Dedifferentiated amniotic fluid mesenchymal stem cell (primary cell): ENCODE measurements around the gene COL1A2.

Source experiments
- DNase-seq: peaks from one replicate; pipeline ENCODE4 v3.0.0-alpha.2; 2016; ENCODE audit errors: extremely low spot score

The COL1A2 gene

DNA sequence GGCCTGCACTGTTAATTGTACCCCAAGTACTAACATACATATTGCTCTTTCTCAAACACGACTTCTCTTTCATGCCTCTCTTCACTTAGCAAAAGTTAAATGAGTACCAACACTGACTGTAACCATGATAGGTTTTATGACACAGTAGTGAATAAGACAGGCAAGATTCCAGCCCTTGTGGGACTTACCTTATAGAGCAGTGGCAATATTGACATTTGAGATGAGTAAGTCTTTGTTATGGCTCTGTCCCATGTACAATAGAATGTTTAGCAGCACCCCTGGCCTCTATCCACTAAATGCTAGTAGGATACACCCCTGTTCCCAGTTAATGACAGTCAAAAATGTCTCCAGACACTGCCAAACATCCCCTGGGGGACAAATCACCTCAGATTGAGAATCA, 11.9 kb upstream of the COL1A2 start:
- no peak for DNase-seq

DNA sequence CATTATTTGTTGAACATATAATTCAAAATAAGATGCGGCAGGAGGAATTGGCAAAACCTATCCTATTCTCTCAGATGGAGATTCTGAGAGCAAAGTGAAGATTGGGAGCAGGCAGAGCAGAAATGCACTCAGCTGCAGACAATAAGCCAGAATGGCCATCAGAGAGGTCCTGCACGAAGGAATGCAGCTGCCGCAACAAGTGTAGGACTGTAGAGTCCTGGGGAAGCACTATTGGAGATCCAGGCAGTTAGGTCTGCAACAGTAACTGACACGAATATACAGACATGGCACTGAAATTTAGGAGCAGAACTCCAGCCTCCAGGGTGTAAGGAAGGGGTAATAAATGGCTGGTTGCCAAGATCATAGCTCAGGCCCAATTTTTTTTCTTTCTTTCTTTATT, 10.4 kb upstream of the COL1A2 start:
- no peak for DNase-seq

DNA sequence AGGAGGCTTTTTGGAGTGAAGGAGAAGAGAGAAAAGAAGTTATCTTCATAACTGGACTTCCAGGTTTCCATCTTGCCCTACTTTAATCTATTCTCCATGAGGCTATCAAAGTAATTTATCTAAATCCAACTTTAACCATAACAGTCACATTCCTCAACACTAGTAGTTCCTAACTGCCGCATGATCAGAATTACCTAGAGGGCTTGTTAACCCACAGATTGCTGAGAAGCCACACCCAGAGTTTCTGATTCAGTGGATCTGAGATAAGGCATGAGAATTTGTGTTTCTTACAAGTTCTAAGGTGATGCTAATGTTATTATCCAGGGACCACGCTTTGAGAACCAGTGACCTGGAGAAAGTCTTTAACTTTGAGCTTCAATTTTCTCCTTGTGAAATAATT, 8.3 kb upstream of the COL1A2 start:
- no peak for DNase-seq

DNA sequence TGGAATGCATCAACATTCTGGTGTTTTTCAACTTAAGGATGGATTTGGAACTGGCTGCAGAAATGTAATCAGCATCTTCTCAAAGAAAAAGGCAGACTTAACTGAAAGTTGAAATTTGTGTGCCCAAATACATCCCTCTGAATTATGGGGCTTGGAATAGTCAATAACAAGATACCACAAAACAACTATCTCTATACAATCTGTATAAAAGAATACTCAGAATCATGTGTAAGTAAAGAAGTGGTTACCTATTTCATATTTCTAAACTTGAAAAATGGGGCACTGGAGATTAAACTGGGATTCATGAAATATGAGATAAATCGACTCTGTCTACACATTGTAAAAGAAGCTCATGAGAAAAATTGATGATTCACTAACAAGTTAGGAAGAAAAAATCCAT, 6.2 kb upstream of the COL1A2 start:
- DNase-seq, result no peak

DNA sequence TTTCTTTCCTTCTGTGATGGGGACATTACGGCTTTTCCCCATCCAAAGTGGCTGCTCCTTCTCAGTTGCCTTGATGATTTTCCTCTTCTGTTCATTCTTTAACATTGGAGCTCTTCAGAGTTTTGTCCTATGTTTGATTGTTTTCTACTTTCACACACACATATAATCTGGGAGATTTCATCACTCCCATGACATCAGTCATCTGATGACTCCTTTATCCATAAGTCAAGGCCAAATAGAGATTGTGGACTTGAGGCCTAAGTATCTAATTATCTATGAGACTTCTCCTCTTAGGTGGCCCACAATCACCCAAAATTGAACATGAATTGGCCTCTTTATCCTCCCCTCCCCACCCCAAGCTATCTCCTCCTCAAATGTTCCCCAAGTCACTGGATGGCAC, 5.3 kb upstream of the COL1A2 start:
- DNase-seq, result no peak

DNA sequence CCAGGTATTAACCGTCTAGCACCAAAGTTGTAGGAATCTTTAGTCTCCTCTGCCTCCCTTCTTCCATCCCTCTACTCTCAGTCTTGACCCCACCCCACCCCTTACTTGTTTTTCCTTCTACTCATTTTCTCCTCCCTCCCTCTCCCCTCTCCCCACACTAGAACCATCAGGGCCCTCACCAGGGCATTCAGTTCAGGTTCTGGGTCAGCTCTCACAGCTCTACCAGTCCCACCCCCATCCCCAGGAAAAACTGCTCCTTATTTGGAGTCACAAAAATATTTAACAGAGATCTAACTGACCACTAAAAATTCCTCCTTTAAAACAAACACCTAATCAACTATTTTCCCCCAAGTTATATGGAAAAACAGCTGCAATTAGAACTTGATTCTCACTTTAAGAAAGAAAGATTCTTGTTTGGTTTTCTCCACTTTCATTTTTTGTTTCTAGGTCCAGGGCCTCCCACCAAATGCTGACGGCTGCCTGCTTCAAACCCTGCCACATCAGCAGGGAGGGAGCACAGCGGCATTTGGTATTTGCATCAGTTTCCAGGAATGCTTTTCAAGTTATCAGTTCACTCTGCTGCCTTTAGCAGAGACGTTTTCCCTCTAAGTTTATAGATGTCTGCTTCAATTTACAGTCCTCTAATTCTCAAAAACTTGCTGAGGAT, 2.8 kb upstream of the COL1A2 start:
- peak; percentile 89 for DNase-seq

DNA sequence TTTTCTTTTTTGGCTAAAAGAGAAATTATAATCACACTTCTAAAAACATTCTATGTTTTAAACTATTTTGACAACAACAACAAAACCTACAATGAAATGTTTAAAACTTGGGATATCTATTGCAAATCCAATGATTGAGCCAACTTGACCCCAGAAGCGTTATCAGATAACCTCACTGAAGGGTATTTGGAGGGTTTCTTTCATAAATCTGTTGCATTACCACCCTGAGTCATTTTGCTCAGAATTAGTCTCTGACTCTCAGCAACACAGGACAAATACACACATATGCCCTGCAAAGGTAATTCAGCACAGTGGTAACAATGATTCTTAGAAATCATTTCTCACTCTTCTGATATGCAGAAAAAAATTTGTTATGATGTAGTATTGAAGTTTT, 2.3 kb upstream of the COL1A2 start:
- no peak for DNase-seq

DNA sequence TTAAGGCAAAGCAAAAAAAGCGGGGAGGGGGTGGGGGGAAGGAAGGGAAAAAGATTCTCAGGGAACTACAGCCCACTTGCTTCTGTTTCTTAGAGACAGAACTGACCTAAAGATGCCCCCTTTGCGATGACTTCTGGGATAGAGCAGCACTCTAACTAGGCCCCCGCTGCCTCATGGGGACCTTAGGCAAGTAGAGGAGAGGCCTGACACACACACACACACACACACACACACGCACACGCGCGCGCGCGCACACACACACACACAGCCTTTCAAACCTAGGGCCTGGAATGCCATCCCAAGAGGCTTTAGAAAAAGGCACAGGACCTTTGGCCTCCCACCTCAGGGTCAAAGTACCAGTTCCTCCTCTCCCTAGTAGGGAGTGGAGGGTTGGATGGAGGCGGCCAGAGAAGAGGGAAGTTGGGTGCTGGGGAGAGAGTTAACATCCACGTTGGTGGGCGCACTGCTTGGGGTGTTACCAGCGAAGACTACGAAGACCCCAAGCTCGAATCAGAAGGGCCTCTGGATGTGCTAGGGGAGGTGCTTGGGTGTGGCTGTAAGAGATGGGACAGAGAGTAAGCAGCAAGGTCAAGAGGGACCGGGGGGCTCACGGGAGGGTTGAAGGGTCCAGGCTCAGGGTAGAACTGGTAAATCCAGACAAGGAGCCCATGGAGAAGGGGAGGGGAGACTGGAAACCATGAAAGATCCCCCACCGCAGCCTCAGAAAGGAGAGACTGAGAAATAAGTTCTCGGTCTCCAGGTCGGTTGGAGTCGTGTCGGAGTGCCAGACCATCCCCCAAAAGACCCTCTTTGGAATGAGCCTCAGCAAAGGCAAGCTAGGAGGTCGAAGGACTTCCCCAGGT, 1.2 kb upstream of the COL1A2 start:
- DNase-seq, result no peak

DNA sequence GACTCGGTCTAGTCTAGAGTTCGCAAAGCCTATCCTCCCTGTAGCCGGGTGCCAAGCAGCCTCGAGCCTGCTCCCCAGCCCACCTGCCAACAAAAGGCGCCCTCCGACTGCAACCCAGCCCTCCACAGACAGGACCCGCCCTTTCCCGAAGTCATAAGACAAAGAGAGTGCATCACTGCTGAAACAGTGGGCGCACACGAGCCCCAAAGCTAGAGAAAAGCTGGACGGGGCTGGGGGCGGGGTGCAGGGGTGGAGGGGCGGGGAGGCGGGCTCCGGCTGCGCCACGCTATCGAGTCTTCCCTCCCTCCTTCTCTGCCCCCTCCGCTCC, 622 bp upstream of the COL1A2 start:
- no peak for DNase-seq

DNA sequence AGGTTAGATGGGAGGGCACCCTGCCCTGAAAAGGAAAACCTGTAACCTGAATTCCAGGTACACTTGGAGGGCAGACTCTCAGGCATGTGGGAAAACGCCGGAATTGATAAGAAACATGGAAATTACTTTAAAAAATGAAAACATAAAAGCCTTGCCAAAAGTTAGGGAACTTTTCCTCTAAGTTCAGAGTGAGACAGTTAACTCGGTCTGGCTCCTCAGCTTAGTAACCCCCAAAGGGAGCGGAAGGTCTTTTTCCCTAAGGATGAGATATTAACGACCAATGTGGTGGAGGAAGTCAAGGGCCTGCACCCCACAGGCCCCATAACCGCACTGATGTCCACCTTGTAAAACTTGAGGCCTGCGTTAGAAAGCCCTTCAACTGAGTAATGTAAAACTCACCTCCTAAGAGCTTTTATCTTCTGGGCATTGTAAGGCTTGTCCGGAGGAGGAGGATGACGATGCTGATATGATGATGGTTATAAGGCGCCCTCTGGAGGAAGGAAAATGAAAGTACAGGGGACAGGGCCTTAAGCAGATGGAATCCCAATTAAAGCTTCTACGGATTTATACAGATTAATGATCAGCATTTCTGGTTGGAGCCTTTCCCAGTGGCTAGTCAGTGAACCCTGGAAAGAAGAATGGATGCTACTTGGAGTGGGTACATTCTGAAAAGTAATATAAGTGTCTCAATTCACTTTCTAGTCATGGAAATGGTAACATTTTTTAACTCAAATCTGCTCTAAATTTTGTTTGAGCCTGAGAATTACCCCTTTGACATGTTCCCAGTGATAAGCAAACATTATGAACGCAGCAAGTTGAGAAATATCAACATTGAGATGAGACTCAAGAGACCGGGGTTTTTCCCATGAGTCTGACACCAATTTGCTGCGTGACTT, 694 bp downstream of the COL1A2 start:
- peak; percentile 81 for DNase-seq

DNA sequence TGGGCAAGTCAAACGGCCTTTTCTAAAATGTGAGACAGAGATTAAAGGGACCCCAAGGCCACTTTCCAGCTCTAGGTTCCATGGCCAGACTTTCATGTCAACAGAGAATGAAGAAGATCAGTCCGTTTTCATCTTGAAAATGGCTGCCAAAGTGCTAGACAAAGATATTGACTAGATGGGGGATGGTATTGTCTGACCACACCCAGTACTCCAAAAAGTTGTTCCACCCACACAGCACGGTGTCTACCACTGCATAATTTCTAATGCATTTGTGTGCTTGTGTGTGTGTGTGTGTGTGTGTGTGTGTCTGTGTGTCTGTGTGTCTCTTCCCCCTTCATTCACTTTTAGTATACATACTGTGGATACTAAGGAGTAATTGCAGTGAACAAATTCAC, 1.3 kb downstream of the COL1A2 start:
- peak; percentile 27 for DNase-seq

DNA sequence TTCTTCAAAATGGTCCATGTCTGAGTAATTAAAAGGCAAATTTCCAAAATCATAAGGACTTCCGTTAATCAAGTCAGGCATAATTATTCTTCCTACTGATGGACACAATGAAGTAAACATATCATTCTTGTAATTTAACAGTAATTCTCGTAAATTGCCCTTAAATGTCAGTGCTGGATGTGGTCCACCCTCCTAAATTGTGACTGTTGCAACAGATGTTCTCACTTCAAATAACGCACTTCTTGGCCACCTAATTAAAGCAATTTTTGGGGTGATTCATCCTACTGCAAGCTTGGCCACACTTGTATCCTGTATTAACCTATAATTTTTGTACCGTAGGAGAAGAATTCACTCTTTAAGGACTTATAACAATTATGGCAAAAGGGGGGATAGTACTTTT, 1.9 kb downstream of the COL1A2 start:
- peak; percentile 15 for DNase-seq

DNA sequence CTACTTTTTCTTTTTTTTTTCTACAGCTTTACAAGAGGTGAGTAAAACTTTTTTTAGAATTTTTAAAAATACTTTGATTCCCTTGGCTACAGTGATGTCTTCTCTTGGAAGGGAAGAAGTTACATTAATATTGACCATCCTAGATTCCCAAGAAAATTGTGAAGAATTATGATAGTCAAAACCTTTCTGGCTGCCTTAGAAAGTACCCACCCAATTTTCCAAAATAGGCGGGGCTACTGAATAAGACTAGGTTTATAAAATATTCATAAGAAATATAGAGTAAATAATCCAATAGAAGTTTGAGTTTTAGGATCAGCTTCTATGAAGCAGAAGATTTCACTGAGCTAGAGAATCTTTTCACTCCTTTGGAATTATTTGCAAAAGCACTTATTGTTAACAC, 3.0 kb downstream of the COL1A2 start:
- peak; percentile 31 for DNase-seq

DNA sequence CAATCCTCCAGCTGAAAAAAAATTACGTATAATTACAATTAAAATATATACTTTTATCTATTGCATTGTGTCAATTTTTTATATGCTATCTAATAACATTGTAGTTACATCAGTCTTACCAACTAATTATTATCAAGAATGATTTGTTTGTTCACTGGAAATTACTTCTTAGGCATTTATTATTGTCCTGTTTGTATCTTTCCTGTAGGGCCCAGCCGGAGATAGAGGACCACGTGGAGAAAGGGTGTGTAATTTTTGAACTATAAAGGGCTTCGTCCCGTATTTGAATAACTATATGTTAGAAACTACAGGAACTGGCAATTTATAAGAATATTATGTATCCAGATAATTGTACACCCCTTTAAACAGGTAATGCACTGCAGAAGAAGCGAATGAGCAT, 4.1 kb downstream of the COL1A2 start:
- peak; percentile 14 for DNase-seq

DNA sequence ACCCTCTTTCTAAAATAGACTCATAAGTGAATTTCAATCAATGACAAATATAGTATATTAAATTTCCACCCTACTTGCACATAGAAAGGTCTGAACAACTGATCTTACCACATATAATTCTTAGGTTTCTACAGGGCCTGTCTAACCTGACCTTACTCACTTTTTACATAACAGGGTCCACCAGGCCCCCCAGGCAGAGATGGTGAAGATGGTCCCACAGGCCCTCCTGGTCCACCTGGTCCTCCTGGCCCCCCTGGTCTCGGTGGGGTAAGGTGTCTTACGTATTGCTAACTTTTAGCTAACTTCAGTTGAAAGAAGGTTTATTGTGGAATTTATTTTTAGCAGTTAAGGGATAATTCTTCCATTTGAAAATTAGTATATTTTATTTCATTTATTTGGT, 5.3 kb downstream of the COL1A2 start:
- DNase-seq, result peak; percentile 18

DNA sequence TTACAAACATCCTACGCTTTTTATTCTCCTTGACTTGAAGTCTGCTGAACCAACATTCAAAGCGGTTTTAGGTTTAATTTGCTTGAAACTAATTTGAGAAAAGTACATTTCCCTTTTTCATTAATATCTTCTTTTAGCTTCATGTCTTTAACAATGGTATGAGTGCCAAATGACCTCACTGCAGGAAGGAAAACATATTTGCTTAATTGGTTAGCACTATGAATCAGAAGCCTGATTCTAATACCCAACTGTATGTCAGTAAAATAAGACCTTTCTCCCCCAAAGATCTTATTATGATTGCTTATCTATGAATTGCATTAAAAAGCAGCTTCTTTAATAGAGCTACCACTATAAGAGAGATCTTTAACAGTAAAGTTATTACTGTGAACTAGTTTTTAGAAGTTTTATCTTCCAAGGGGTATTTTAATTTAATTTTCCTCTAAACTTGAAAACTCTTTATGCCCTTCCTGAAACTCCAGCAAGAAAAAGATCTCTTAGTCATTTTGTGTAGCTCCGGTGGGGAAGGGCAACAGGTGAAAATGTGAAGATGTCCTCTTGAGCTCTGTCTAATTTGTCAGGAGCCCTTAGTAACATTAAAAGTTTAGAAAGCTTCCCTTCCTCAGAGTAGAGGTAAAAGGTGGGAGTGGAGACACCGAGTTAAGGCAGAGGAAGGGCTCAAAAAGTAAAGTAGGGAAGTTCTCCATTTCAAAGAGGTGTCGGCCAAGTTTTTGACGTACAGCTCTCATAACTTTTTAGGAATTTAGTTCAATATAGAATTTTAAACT, 6.1 kb downstream of the COL1A2 start:
- DNase-seq, result peak; percentile 16

DNA sequence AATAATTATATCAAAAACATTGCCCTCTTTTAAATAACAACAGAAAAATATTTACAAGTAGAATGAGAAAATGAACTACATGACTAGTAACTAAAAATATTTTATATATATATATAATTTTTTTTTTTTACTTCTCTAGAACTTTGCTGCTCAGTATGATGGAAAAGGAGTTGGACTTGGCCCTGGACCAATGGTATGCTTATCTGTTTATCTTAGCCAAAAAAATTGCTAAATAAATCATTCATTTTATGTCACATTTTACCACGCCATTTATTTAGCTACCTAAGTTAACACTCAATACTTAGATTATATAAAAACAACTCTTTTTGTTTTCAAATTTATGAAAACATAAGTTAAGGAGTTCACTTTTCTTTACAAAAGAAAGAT, 6.7 kb downstream of the COL1A2 start:
- DNase-seq, result peak; percentile 14

DNA sequence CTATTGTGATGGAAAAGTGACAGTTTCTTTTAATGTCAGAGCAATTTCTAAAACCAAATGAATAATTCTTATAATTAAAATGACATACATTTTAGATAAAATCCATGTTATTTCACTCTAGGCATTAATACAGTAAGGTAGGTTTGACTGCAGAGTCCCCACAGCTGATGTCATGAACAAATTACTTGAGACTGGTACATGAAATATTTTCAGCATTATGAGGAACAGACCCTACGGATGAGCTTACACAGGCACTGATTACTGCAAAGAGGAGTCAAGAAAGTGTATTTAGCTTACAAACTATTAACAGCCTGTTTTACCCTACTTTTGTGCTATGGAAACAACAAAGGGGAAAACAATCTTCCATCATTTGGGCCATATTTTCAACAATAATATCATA, 8.9 kb downstream of the COL1A2 start:
- peak; percentile 14 for DNase-seq

DNA sequence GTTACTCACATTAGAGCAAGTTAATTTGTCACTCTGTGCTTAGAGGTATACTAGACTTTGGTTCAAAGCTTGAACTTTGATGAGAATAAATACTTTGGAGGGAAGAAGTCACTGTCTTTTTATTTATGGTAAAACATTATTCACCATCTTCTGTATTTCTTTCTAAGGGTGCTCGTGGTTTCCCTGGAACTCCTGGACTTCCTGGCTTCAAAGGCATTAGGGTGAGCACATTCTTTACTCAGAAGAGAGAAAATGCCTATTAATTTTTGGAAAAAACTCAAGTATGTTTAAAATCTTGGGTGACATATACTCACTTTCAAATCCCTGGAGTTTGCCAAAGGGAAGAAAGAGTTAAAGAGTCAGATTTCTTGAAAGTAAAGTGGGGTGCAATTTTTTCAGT, 10.8 kb downstream of the COL1A2 start:
- no peak for DNase-seq

DNA sequence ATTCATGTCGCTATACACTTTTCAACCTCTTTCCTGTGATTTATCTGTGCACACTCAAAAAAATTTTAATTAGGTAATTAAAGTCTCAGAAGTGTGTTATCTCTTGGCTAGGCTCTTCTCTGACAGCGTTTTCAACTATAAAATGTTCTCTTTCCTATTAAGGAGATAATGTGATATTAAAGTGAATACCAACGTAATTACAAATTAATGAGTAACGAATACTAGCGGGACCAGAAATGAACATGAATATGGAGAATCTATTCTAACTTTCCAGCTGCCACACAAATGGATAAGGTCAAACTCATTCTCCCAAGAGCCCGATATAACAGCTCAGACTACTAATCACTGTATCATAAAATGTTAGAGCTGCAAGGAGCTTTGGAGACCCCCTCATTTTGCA, 12.0 kb downstream of the COL1A2 start:
- DNase-seq, result no peak

DNA sequence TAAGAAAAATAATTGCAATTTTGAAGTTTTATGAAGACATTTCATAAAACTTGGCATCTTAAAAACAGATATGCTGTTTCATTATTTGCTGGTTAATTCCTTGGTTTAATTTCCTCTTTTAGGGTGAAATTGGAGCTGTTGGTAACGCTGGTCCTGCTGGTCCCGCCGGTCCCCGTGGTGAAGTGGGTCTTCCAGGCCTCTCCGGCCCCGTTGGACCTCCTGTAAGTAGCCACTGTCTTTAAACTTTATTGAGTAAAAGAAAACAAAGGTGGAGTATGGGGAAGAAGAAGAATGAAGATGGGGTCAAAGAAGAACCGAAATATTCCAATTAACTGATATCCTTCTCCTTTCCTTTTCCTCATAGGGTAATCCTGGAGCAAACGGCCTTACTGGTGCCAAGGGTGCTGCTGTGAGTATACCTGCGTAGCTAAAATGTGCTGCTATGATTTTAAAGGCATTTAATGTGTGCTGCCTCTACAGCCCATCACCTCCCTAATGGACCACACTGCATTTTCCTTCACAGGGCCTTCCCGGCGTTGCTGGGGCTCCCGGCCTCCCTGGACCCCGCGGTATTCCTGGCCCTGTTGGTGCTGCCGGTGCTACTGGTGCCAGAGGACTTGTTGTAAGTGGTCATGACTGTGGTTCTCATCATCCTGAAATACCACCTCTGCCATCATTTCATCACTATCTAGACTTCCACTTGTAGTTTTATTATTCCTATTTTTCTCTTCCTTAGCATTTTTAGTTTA, 14.7 kb downstream of the COL1A2 start:
- DNase-seq, result no peak
